GM12874 (cell line): ENCODE measurements around the gene NGEF.

ENCODE experiments used
- CTCF ChIP-seq: IDR thresholded peaks from 2 replicates; pipeline ENCODE4 v1.5.1; 2011; ENCODE audit warnings: low read depth, mild to moderate bottlenecking, control low read depth, low read length, moderate library complexity; ENCODE audit not compliant: insufficient read depth

Gene NGEF

GRCh38 chr2:232879618-232880494 is 133.2 kb downstream of the NGEF start:
- no peak for TF ChIP-seq CTCF

- no peak for TF ChIP-seq CTCF
Measured at GRCh38 chr2:232878855-232879617, 134.0 kb downstream of the NGEF start.

- TF ChIP-seq CTCF = no peak
Measured at GRCh38 chr2:232877940-232878511, 135.0 kb downstream of the NGEF start.

- no peak for TF ChIP-seq CTCF
Measured at GRCh38 chr2:232876978-232877441, 136.0 kb downstream of the NGEF start.

- TF ChIP-seq CTCF = peak; percentile 38; the same call in 1 of the 2 replicates
Measured at GRCh38 chr2:232876161-232876977, 136.7 kb downstream of the NGEF start.

- TF ChIP-seq CTCF = no peak
Measured at GRCh38 chr2:232875256-232876121, 137.6 kb downstream of the NGEF start.
